ENCODE results near the gene EPN3.

DNA sequence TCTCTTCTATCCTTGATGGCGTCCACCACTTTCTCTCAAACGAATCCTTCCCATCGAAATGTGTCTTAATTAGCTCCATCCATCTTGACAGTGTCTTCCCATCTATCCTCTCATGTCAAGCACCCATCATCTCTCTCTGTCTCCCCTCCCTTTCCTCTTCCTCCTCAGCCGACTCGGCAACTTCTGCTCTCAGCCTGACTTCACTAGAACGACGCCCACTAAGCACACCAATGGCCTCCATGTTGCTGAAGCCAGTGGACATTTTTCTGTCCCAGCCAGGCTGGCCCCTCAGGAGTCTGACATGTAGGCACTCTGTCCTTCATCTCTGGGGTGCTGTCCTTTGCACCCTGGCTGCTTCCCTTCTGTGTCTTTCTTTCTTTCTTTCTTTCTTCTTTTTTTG lies 12.0 kb downstream of the EPN3 start:
- TF ChIP-seq, protein P1, sequence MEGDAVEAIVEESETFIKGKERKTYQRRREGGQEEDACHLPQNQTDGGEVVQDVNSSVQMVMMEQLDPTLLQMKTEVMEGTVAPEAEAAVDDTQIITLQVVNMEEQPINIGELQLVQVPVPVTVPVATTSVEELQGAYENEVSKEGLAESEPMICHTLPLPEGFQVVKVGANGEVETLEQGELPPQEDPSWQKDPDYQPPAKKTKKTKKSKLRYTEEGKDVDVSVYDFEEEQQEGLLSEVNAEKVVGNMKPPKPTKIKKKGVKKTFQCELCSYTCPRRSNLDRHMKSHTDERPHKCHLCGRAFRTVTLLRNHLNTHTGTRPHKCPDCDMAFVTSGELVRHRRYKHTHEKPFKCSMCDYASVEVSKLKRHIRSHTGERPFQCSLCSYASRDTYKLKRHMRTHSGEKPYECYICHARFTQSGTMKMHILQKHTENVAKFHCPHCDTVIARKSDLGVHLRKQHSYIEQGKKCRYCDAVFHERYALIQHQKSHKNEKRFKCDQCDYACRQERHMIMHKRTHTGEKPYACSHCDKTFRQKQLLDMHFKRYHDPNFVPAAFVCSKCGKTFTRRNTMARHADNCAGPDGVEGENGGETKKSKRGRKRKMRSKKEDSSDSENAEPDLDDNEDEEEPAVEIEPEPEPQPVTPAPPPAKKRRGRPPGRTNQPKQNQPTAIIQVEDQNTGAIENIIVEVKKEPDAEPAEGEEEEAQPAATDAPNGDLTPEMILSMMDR (IDR thresholded peaks at IDR 0.05) = no peak
- no peak for TF ChIP-seq POLR2A (IDR thresholded peaks at IDR 0.05)
